Measurements from ENCODE around the gene MYH11. TPM values are rescaled to one million over a fixed set of nuclear protein-coding genes. Genes with fewer than 3 reads are reported as not detected.

The MYH11 gene
- polyA plus RNA-seq, 1 donor (not counting 4 experiments of a cell fraction or from before 2014, with no cell fraction given), result not detected

DNA sequence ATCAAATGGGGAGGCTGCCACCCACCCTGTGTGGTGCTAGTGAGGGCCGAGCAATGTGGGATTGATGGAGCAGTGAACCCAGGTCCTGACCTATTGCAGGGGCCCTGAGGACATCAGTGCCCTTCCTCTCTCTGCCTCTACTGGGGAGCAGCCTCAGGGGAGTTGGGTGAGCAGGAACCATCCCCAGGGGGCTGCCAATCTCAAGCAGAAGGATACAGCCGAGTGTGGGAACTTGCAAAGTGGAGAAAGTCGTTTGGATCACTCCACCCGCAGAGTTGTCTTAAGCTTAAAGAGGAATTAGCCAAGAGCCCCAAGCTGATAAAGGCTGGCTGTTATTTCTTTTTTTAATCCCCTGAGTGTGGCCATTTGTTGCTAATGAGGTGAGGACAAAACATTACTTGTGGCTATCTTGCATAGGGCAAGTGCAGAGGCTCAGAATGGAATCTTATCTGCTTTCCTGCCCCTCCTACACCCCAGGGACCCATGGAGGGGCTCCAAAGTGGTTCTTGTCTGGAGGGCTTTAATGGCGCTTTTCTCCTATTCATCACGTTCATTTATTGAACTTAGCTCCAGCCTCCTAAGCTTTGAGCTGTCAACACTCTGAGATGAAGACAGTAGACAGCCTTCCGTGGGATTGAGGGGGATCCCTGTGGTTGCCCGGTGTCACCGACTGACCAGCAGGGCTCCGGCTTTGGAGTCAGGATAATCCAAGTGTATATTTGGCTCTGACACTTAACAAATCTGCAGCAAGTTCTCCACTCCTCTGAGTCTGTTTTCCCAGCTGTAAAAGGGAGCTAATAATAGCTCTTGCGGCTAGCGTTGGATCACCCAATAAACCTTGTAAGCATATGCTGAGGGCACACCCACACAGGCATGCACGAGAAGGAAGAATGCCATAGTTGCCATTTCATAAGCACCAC, 45.1 kb downstream of the MYH11 start:
- dilution Hi-C loops (cut with MboI; ENCODE audit: extremely low pct_ligation_motif_present, low sequenced_read_pairs), result no loop called here
- Histone ChIP-seq H3K9me1 (ENCODE audit: control insufficient read depth, extremely low read depth, insufficient read depth, low read length) (no peaks in the 10 kb centered on the region), H4K20me1 (ENCODE audit: control insufficient read depth, extremely low read depth, insufficient read depth, low read length) (no peaks in the 10 kb centered on the region), H3K36me3 (ENCODE audit: control insufficient read depth in 2 of 2, extremely low read depth in 1 of 2, insufficient read depth in 2 of 2, low read length in 2 of 2) (no peaks in the 10 kb centered on the region), H3K27ac (ENCODE audit: control insufficient read depth, insufficient read depth, low read length) (no peak overlapping the region), H3K27me3 (ENCODE audit: control insufficient read depth, extremely low read depth, insufficient read depth, low read length) (peaks cover 17% of the 10 kb centered on the region), H3K4me2 (ENCODE audit: control insufficient read depth, extremely low read depth, insufficient read depth, low read depth, low read length) (no peak overlapping the region), H3K9ac (ENCODE audit: control insufficient read depth, extremely low read depth, insufficient read depth, low read length) (no peak overlapping the region), H3K79me2 (ENCODE audit: control insufficient read depth, insufficient read depth, low read length) (no peaks in the 10 kb centered on the region), H3K9me3 (ENCODE audit: control insufficient read depth, low read depth, low read length) (peaks cover 2% of the 10 kb centered on the region), H2AFZ (ENCODE audit: control insufficient read depth, low read length) (no peak overlapping the region), H3K4me3 (ENCODE audit: control insufficient read depth in 2 of 3, extremely low read depth in 1 of 3, insufficient read depth in 2 of 3, low read depth in 1 of 3, low read length in 3 of 3) (no peak overlapping the region), H3K4me1 (ENCODE audit: control insufficient read depth, extremely low read depth, insufficient read depth, low read length) (no peaks in the 10 kb centered on the region)
- DNase-seq (ENCODE audit: low read depth, low spot score) (no peak), FAIRE-seq (no peak)
- no peak for TF ChIP-seq EZH2 (IDR thresholded peaks at IDR 0.05; ENCODE audit: low read length)
- TF ChIP-seq, protein P1, sequence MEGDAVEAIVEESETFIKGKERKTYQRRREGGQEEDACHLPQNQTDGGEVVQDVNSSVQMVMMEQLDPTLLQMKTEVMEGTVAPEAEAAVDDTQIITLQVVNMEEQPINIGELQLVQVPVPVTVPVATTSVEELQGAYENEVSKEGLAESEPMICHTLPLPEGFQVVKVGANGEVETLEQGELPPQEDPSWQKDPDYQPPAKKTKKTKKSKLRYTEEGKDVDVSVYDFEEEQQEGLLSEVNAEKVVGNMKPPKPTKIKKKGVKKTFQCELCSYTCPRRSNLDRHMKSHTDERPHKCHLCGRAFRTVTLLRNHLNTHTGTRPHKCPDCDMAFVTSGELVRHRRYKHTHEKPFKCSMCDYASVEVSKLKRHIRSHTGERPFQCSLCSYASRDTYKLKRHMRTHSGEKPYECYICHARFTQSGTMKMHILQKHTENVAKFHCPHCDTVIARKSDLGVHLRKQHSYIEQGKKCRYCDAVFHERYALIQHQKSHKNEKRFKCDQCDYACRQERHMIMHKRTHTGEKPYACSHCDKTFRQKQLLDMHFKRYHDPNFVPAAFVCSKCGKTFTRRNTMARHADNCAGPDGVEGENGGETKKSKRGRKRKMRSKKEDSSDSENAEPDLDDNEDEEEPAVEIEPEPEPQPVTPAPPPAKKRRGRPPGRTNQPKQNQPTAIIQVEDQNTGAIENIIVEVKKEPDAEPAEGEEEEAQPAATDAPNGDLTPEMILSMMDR (optimal IDR thresholded peaks at IDR 0.05 in 1 of 3, IDR thresholded peaks at IDR 0.05 in 1 of 3, conservative IDR thresholded peaks at IDR 0.05 in 1 of 3; ENCODE audit: extremely low read depth in 1 of 3, insufficient read depth in 2 of 3, low read length in 3 of 3), result no peak

DNA sequence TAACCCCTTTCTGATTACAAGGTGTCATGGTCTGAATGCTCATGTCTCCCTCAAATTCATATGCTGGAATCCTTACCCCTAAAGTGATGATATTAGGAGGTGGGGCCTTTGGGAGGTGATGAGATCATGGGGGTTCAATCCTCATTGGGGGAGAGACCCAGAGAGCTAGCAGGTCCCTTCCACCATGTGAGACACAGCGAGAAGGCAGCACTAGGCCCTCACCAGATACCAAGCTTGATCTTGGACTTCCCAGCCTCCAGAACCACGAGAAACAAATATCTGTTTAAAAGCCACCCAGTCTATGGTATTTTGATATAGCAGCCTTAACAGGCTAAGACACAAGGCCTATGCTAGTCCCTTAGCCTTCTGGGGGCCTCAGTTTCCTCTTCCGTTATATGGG, 45.9 kb downstream of the MYH11 start:
- H3K27me3 ChIP-seq (ENCODE audit: control insufficient read depth, extremely low read depth, insufficient read depth, low read length), result peaks cover 17% of the 10 kb centered on the region
- H3K4me2 ChIP-seq (ENCODE audit: control insufficient read depth, extremely low read depth, insufficient read depth, low read depth, low read length), result no peak overlapping the region

More for the DNA sequence above, 45.9 kb downstream of the MYH11 start:
- H3K36me3 ChIP-seq (ENCODE audit: control insufficient read depth in 2 of 2, extremely low read depth in 1 of 2, insufficient read depth in 2 of 2, low read length in 2 of 2), result no peaks in the 10 kb centered on the region
- H3K27ac ChIP-seq (ENCODE audit: control insufficient read depth, insufficient read depth, low read length), result no peak overlapping the region
- no peaks in the 10 kb centered on the region for H3K4me1 ChIP-seq (ENCODE audit: control insufficient read depth, extremely low read depth, insufficient read depth, low read length)
- no peaks in the 10 kb centered on the region for H3K79me2 ChIP-seq (ENCODE audit: control insufficient read depth, insufficient read depth, low read length)
- DNase-seq (ENCODE audit: low read depth, low spot score) (no peak), FAIRE-seq (no peak)
- H3K9ac ChIP-seq (ENCODE audit: control insufficient read depth, extremely low read depth, insufficient read depth, low read length), result no peak overlapping the region
- no peaks in the 10 kb centered on the region for H3K9me1 ChIP-seq (ENCODE audit: control insufficient read depth, extremely low read depth, insufficient read depth, low read length)
- no peak overlapping the region for H3K4me3 ChIP-seq (ENCODE audit: control insufficient read depth in 2 of 3, extremely low read depth in 1 of 3, insufficient read depth in 2 of 3, low read depth in 1 of 3, low read length in 3 of 3)
- no peak overlapping the region for H2AFZ ChIP-seq (ENCODE audit: control insufficient read depth, low read length)
- H4K20me1 ChIP-seq (ENCODE audit: control insufficient read depth, extremely low read depth, insufficient read depth, low read length), result no peaks in the 10 kb centered on the region
- dilution Hi-C loops (cut with MboI; ENCODE audit: extremely low pct_ligation_motif_present, low sequenced_read_pairs), result no loop called here
- H3K9me3 ChIP-seq (ENCODE audit: control insufficient read depth, low read depth, low read length), result peaks cover under 1% of the 10 kb centered on the region
- TF ChIP-seq, protein P1 (optimal IDR thresholded peaks at IDR 0.05 in 1 of 3, IDR thresholded peaks at IDR 0.05 in 1 of 3, conservative IDR thresholded peaks at IDR 0.05 in 1 of 3; ENCODE audit: extremely low read depth in 1 of 3, insufficient read depth in 2 of 3, low read length in 3 of 3), result no peak
- no peak for TF ChIP-seq EZH2 (IDR thresholded peaks at IDR 0.05; ENCODE audit: low read length)
